ENCODE data around the gene TESK2. TPM values are rescaled to one million over a fixed set of nuclear protein-coding genes. Genes with fewer than 3 reads are reported as not detected.
"Not testable (repeated sequence)": the region's sequence is repeated elsewhere in the genome, so short reads cannot be mapped to it uniquely, and the experiment has no call there.

The TESK2 gene
- total RNA-seq, 1 donor from 2014 or later = 8.0 TPM

DNA sequence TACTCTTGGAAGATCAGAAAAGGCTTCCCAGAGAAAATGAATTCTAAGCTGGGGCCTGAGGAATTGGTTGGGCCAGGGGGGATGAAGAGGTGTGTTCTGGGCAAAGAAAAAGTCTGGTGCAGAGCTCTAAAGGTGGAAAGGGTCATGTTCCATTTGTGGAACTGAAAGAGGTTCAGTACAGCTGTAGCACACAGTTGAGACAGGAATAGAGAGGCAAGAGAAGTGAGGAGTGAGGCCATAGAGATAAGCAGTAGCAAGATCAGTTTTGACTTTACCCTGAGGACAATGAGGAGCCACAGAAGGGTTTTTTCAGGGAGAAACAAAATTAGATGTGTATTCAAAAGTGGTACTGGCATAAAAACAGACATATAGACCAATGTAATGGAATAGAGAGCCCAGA is 120.4 kb downstream of the TESK2 start:
- Mint-ChIP-seq H3K27me3 (ENCODE audit: unreplicated experiment) (no peaks in the 10 kb centered on the region), H3K36me3 (ENCODE audit: low read depth, unreplicated experiment) (no peaks in the 10 kb centered on the region), H3K27ac (ENCODE audit: unreplicated experiment) (no peak overlapping the region), H3K4me3 (ENCODE audit: unreplicated experiment) (no peak overlapping the region), H3K4me1 (ENCODE audit: unreplicated experiment) (no peaks in the 10 kb centered on the region), H3K9me3 (ENCODE audit: unreplicated experiment) (no peaks in the 10 kb centered on the region)
- no peak for DNase-seq (ENCODE audit: low spot score)
- no peak for TF ChIP-seq CTCF (IDR thresholded peaks at IDR 0.05; ENCODE audit: unreplicated experiment)

DNA sequence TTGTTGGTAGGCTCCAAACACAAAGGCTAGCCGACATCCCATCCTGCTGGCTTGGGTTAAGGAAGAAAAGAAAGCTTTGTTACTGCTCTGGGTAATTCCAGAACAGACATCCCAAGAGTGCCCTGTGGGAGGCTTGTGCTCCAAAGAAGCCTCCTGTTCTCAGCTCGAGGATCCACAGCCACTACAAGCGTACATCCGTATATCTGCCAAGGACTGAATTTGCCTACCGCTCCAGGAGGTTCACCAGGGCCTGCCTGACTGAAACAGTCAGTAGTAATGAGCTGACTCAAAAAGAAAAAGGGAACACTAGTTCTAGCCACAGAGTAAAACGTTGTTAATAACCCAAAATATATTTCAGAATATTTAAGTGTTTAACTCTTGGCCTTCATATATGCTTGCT is 125.9 kb downstream of the TESK2 start:
- Mint-ChIP-seq H3K27me3 (ENCODE audit: unreplicated experiment) (no peaks in the 10 kb centered on the region), H3K9me3 (ENCODE audit: unreplicated experiment) (no peaks in the 10 kb centered on the region), H3K27ac (ENCODE audit: unreplicated experiment) (no peak overlapping the region), H3K36me3 (ENCODE audit: low read depth, unreplicated experiment) (no peaks in the 10 kb centered on the region), H3K4me3 (ENCODE audit: unreplicated experiment) (no peak overlapping the region), H3K4me1 (ENCODE audit: unreplicated experiment) (peaks cover 8% of the 10 kb centered on the region)
- DNase-seq (ENCODE audit: low spot score) = no peak
- no peak for TF ChIP-seq CTCF (IDR thresholded peaks at IDR 0.05; ENCODE audit: unreplicated experiment)

DNA sequence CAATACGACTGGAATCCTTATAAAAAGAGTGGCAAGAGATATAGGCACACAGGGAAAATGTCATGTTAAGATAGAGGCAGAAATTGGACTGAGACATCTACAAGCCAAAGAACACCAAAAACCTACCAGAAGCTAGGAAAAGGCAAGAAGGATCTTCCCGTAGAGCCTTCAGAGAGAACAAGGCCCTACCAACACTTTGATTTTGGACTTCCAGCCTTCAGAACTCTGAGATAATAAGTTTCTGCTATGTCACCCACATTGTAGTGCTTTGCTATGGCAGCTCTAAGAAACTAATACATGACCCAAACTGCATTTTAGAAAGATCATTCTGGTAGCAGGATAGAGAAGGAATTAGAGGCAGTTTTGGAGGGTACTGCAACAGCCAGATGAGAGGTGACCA is 126.7 kb downstream of the TESK2 start:
- no peak overlapping the region for H3K27ac Mint-ChIP-seq (ENCODE audit: unreplicated experiment)

DNA sequence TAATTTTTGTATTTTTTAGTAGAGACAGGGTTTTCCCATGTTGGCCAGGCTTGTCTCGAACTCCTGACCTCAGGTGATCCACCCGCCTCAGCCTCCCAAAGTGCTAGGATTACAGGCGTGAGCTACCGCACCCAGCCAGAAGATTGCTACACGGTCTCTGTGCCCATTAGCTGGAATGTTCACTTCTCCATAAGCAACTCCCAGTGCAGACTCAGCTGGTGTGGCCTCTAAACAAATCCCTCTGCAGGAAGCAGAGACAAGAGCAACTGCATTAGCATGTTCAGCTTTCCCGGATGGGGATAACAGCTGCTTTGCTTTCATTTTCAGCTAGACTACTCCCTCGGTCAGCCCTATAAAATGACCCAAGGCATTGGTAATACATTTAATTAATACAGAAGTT is 130.0 kb downstream of the TESK2 start:
- not testable (repeated sequence) for H3K9me3 Mint-ChIP-seq (ENCODE audit: unreplicated experiment); H3K4me3 Mint-ChIP-seq (ENCODE audit: unreplicated experiment); H3K27ac Mint-ChIP-seq (ENCODE audit: unreplicated experiment); H3K27me3 Mint-ChIP-seq (ENCODE audit: unreplicated experiment); H3K36me3 Mint-ChIP-seq (ENCODE audit: low read depth, unreplicated experiment)
- DNase-seq (ENCODE audit: low spot score) = peak; percentile 14
- peaks cover 17% of the 10 kb centered on the region for H3K4me1 Mint-ChIP-seq (ENCODE audit: unreplicated experiment)

More for the DNA sequence above, 126.7 kb downstream of the TESK2 start:
- Mint-ChIP-seq H3K9me3 (ENCODE audit: unreplicated experiment) (no peaks in the 10 kb centered on the region), H3K27me3 (ENCODE audit: unreplicated experiment) (no peaks in the 10 kb centered on the region), H3K36me3 (ENCODE audit: low read depth, unreplicated experiment) (no peaks in the 10 kb centered on the region), H3K4me3 (ENCODE audit: unreplicated experiment) (no peak overlapping the region), H3K4me1 (ENCODE audit: unreplicated experiment) (peaks cover 11% of the 10 kb centered on the region)
- DNase-seq (ENCODE audit: low spot score) = no peak
- TF ChIP-seq CTCF (IDR thresholded peaks at IDR 0.05; ENCODE audit: unreplicated experiment) = no peak

DNA sequence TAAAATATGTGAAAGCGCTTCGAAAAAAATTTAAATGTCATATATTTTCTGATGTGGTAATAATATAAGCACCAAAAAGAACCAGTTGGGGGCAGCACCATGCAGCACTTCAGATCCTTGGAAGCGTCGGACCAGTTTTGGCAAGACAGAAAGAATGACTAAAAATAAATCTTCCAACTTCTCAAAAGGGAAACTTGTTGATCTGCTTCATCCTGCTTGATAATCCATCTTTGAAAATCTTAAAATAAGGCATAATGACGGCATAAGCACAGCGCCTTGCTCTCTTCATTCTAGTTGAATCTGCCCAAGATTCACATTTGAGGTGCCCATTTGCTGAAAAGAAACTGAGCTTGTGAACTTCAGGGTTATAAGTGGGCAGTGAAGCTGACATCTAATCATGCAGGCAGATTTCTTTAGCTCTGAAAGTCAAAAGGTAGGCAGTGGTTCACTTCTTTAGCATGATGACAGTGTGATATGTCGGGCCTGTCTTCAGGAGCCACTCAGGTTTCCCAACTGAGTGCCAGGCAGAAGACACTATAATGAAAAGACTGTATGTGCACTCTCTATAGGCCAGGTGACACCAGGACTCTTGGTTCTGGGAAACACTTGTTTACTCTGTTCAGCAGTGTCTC is 131.0 kb downstream of the TESK2 start:
- peak; percentile 68 for TF ChIP-seq CTCF (IDR thresholded peaks at IDR 0.05; ENCODE audit: unreplicated experiment)
- Mint-ChIP-seq H3K27ac (ENCODE audit: unreplicated experiment) (no peak overlapping the region), H3K36me3 (ENCODE audit: low read depth, unreplicated experiment) (no peaks in the 10 kb centered on the region), H3K4me3 (ENCODE audit: unreplicated experiment) (no peak overlapping the region), H3K9me3 (ENCODE audit: unreplicated experiment) (no peaks in the 10 kb centered on the region), H3K4me1 (ENCODE audit: unreplicated experiment) (peaks cover 22% of the 10 kb centered on the region), H3K27me3 (ENCODE audit: unreplicated experiment) (no peaks in the 10 kb centered on the region)
- DNase-seq (ENCODE audit: low spot score) = peak; percentile 39
